Measurements from ENCODE around the gene EPG5.

Gene EPG5

DNA sequence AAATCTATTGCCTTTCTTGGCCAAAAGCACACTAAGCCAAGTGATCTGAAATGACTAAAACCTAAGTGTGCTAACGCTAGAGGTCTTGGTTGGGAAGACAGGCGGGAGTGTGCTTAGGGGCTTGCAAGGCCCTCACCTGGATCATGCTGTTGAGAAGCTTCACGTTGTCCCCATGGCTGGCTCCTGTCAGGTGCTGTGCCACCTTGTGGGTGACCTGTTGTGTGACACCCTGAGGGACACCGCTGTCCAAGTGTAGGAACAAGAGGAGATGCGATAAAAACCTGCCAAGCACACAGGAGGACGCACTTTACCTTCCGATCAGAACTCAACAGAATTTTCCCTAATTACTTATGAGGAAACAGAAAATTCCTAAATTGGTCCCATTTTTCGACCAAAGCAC lies 50.8 kb downstream of the EPG5 start:
- Mint-ChIP-seq H3K27ac (peak overlapping the region; percentile 37), H3K4me3 (no peak overlapping the region), H3K27me3 (no peaks in the 10 kb centered on the region), H3K9me3 (ENCODE audit: low read depth) (no peaks in the 10 kb centered on the region), H3K36me3 (peaks cover 23% of the 10 kb centered on the region), H3K4me1 (ENCODE audit: low read depth) (peaks cover 10% of the 10 kb centered on the region)

DNA sequence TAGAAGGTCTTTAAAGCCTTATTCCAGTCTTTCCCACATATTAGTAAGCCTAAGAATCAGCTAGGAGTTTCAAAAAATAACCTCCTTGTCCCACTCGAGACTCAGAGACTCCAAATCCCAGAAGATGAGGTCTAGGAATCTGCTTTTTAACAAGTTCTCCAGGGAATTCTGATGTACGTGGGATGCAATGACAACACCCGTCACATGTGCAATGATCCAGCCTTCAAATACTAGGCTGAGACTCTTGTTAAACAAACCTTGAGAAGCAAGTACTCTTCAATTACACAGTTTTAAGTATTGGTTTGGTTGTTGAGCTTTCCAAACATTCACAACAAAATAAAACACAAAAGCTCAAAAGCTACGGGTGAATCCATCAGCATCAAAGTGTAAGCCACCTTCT lies 53.9 kb downstream of the EPG5 start:
- Mint-ChIP-seq H3K4me1 (ENCODE audit: low read depth) (no peaks in the 10 kb centered on the region), H3K27me3 (no peaks in the 10 kb centered on the region), H3K27ac (no peak overlapping the region), H3K4me3 (no peak overlapping the region), H3K36me3 (peaks cover 19% of the 10 kb centered on the region), H3K9me3 (ENCODE audit: low read depth) (no peaks in the 10 kb centered on the region)

GRCh38 chr18:45910405-45911023 lies 56.6 kb downstream of the EPG5 start:
- Mint-ChIP-seq H3K9me3 (ENCODE audit: low read depth) (no peaks in the 10 kb centered on the region), H3K36me3 (peaks cover 22% of the 10 kb centered on the region)

GRCh38 chr18:45901654-45902210 lies 65.4 kb downstream of the EPG5 start:
- no peaks in the 10 kb centered on the region for H3K4me1 Mint-ChIP-seq (ENCODE audit: low read depth)
- H3K27ac Mint-ChIP-seq: no peak overlapping the region
- H3K4me3 Mint-ChIP-seq: no peak overlapping the region
- H3K36me3 Mint-ChIP-seq: peaks cover 15% of the 10 kb centered on the region
- H3K27me3 Mint-ChIP-seq: no peaks in the 10 kb centered on the region
- H3K9me3 Mint-ChIP-seq (ENCODE audit: low read depth): no peaks in the 10 kb centered on the region

More at GRCh38 chr18:45910405-45911023, 56.6 kb downstream of the EPG5 start:
- Mint-ChIP-seq H3K4me1 (ENCODE audit: low read depth) (no peaks in the 10 kb centered on the region), H3K27me3 (no peaks in the 10 kb centered on the region), H3K4me3 (no peak overlapping the region), H3K27ac (peak overlapping the region; percentile 16)

- no peaks in the 10 kb centered on the region for H3K27me3 Mint-ChIP-seq
- no peaks in the 10 kb centered on the region for H3K9me3 Mint-ChIP-seq (ENCODE audit: low read depth)
- H3K4me3 Mint-ChIP-seq: no peak overlapping the region
- H3K27ac Mint-ChIP-seq: no peak overlapping the region
- H3K36me3 Mint-ChIP-seq: peaks cover 15% of the 10 kb centered on the region
- no peaks in the 10 kb centered on the region for H3K4me1 Mint-ChIP-seq (ENCODE audit: low read depth)
Measured at GRCh38 chr18:45900623-45901022, 66.5 kb downstream of the EPG5 start.

DNA sequence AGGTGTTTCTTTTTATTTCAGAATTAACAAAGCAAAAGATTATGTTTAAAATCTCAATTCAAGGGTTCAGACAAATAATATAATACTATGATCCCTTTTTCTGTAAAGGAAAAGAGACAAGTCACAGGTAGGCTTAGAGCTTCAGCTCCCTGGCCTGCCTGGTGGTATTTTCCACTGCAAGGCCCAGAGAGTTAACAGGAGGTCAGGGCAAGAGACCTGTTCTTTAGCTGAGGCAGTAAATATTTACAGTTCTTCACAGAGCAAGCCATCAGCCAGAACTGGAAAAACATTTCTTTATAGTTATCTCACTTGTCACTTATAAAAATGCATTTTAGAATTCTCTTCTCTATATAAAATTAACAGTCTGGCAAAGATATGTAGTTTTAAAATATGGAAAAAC lies 70.1 kb downstream of the EPG5 start:
- Mint-ChIP-seq H3K36me3 (peaks cover 15% of the 10 kb centered on the region), H3K27me3 (no peaks in the 10 kb centered on the region), H3K9me3 (ENCODE audit: low read depth) (no peaks in the 10 kb centered on the region), H3K4me1 (ENCODE audit: low read depth) (no peaks in the 10 kb centered on the region), H3K4me3 (no peak overlapping the region), H3K27ac (no peak overlapping the region)

GRCh38 chr18:45896452-45896851 lies 70.7 kb downstream of the EPG5 start:
- no peaks in the 10 kb centered on the region for H3K9me3 Mint-ChIP-seq (ENCODE audit: low read depth)
- no peaks in the 10 kb centered on the region for H3K27me3 Mint-ChIP-seq
- H3K27ac Mint-ChIP-seq: no peak overlapping the region
- H3K4me3 Mint-ChIP-seq: no peak overlapping the region
- no peaks in the 10 kb centered on the region for H3K4me1 Mint-ChIP-seq (ENCODE audit: low read depth)
- H3K36me3 Mint-ChIP-seq: peaks cover 12% of the 10 kb centered on the region

DNA sequence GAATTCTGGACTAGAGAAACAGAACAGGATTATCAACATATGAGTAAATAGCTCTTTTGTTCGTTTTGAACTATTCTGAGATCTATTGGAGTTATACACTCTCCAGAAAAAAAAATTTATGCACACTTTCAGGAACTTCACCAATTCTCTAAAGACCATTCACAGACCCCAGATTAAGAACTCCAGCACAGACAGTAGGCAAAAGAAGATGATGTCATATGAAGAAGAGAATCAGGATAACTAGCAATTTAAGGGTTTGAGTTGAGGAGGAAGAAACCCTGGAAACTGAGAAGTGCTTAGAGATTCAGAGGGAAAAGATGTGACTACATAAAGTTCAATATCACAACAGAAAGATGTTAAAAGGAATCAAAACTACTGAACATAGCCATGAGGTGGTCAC lies 71.8 kb downstream of the EPG5 start:
- H3K36me3 Mint-ChIP-seq: peaks cover 12% of the 10 kb centered on the region

GRCh38 chr18:45894818-45895217 lies 72.3 kb downstream of the EPG5 start:
- no peak overlapping the region for H3K27ac Mint-ChIP-seq

More for the DNA sequence above, 71.8 kb downstream of the EPG5 start:
- Mint-ChIP-seq H3K27ac (no peak overlapping the region), H3K9me3 (ENCODE audit: low read depth) (no peaks in the 10 kb centered on the region), H3K4me1 (ENCODE audit: low read depth) (no peaks in the 10 kb centered on the region), H3K4me3 (no peak overlapping the region), H3K27me3 (no peaks in the 10 kb centered on the region)

DNA sequence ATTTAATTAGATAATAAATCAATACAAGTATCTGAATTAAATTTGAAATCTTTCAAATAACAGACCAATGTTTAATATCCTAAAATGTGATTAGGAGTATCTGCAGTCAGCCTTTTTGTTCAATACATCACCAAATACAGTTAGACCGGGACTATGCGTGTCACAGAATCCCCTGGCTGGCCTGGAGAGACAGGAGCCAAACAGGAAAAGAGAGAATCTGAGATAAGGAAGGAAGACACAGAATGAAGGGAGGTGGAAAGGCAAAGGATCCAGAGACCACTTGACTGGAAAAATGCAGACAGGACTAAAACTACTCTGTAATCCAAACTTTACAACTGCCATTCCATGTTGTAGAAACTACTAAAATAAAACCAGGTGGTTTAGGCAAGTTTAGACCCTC lies 75.3 kb downstream of the EPG5 start:
- H3K36me3 Mint-ChIP-seq: peaks cover 5% of the 10 kb centered on the region
- no peaks in the 10 kb centered on the region for H3K9me3 Mint-ChIP-seq (ENCODE audit: low read depth)
- no peak overlapping the region for H3K27ac Mint-ChIP-seq
- no peaks in the 10 kb centered on the region for H3K4me1 Mint-ChIP-seq (ENCODE audit: low read depth)
- no peaks in the 10 kb centered on the region for H3K27me3 Mint-ChIP-seq
- no peak overlapping the region for H3K4me3 Mint-ChIP-seq

More at GRCh38 chr18:45894818-45895217, 72.3 kb downstream of the EPG5 start:
- no peaks in the 10 kb centered on the region for H3K4me1 Mint-ChIP-seq (ENCODE audit: low read depth)
- H3K36me3 Mint-ChIP-seq: peaks cover 11% of the 10 kb centered on the region
- H3K9me3 Mint-ChIP-seq (ENCODE audit: low read depth): no peaks in the 10 kb centered on the region
- no peaks in the 10 kb centered on the region for H3K27me3 Mint-ChIP-seq
- no peak overlapping the region for H3K4me3 Mint-ChIP-seq

DNA sequence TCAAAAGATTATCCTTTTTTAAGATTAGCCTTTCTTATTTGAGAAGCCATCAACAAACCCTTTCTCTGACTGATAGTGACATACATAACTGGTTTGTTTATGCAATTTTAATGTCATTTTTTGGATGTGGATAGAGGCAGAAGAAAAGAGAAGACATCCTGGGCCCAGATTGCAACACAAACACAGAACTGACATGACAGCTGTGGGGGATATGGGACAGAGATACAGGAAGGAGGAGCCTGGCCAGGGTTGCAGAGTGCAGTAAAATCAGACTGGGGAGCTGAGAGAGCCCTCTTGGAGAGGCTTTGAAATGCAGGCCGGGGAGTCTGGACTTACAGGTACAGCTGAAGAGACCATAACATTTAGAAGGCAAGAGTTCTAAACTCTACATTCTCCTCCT lies 76.5 kb downstream of the EPG5 start:
- no peaks in the 10 kb centered on the region for H3K4me1 Mint-ChIP-seq (ENCODE audit: low read depth)
- H3K27ac Mint-ChIP-seq: peak overlapping the region; percentile 25
- H3K9me3 Mint-ChIP-seq (ENCODE audit: low read depth): no peaks in the 10 kb centered on the region
- H3K36me3 Mint-ChIP-seq: peaks cover 5% of the 10 kb centered on the region
- H3K27me3 Mint-ChIP-seq: no peaks in the 10 kb centered on the region
- H3K4me3 Mint-ChIP-seq: no peak overlapping the region

DNA sequence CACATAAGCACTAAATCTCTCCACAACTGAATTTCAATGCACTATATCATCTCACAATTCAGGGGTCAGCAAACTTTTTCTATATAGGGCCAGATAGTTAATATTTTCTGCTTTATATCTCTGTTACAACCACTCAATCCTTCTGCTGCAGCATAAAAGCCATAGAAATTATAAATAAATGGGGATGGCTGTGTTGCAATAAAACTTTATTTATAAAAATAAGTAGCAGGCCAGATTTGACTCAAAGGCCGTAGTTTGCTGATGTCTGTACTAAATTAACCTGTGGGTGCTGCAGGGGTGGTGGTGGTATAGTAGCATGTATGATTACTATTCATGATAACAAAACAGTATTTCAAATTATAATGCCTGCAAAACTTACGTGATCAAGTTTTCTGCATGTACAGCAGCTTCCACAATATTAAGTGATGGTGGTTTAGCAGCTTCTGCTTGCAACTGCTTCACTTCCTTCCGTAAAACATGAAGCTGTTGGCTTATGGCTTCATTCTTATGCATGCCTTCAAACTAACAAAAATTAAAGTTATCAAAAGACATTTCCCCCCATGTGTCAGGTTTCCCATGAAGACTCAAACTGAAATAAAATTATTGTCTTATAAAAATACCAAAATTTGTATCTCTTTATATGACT lies 77.6 kb downstream of the EPG5 start:
- no peak overlapping the region for H3K4me3 Mint-ChIP-seq
- no peaks in the 10 kb centered on the region for H3K27me3 Mint-ChIP-seq
- no peak overlapping the region for H3K27ac Mint-ChIP-seq
- H3K36me3 Mint-ChIP-seq: peaks cover 5% of the 10 kb centered on the region
- H3K9me3 Mint-ChIP-seq (ENCODE audit: low read depth): no peaks in the 10 kb centered on the region
- H3K4me1 Mint-ChIP-seq (ENCODE audit: low read depth): no peaks in the 10 kb centered on the region

- H3K27me3 Mint-ChIP-seq: no peaks in the 10 kb centered on the region
- H3K4me3 Mint-ChIP-seq: no peak overlapping the region
- H3K9me3 Mint-ChIP-seq (ENCODE audit: low read depth): no peaks in the 10 kb centered on the region
- H3K36me3 Mint-ChIP-seq: peaks cover 7% of the 10 kb centered on the region
- H3K4me1 Mint-ChIP-seq (ENCODE audit: low read depth): no peaks in the 10 kb centered on the region
- no peak overlapping the region for H3K27ac Mint-ChIP-seq
Measured at GRCh38 chr18:45887585-45887984, 79.5 kb downstream of the EPG5 start.

DNA sequence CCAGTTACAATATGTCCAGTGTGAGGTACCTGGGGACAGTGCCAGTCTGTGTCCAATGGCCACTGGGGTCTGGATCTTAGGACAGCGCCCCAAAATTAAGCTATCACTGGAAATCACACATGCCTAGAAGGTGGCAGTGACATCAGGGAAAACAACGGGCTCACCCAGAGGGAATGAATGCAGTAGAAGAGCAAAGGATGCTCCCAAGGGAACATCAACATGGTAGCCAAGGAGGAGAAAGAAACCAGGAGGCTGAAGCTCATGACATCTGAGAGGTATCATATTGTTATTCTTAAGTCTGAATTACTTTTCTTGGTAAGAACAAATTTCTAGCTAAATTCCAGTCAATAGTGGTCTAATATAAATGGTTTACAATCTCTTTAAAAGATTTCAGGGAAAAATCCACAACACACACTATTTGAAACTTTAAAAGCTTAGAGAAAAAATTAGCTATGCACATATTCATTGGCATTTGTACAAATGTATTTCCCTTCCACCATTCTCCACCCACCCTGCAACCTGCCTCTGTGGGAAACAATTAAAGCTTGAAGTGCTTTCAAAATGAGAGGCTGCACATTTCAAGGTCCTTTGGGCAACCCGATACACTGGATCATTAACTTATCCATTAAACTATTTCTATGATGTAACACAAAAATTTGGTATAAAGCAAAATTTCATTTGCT lies 86.1 kb downstream of the EPG5 start:
- no peaks in the 10 kb centered on the region for H3K9me3 Mint-ChIP-seq (ENCODE audit: low read depth)
- no peaks in the 10 kb centered on the region for H3K27me3 Mint-ChIP-seq
- peaks cover 11% of the 10 kb centered on the region for H3K4me1 Mint-ChIP-seq (ENCODE audit: low read depth)
- no peak overlapping the region for H3K4me3 Mint-ChIP-seq
- H3K27ac Mint-ChIP-seq: no peak overlapping the region
- peaks cover 10% of the 10 kb centered on the region for H3K36me3 Mint-ChIP-seq

All from activated naive CD8-positive, alpha-beta T cell (primary cell).